AG09319 (cell line): ENCODE results near the gene CSAD.
"Not testable (repeated sequence)": the region's sequence is repeated elsewhere in the genome, so short reads cannot be mapped to it uniquely, and the experiment has no call there.

Experiments used
- DNase-seq: peaks from one replicate; pipeline ENCODE4 v3.0.0-alpha.2; 2010; ENCODE audit warnings: low read depth; ENCODE audit errors: extremely low read depth
- CTCF ChIP-seq: IDR thresholded peaks from 2 replicates; pipeline ENCODE4 v1.5.1; 2011; ENCODE audit warnings: low read depth, mild to moderate bottlenecking, inconsistent platforms, low read length, moderate library complexity

CSAD gene

DNA sequence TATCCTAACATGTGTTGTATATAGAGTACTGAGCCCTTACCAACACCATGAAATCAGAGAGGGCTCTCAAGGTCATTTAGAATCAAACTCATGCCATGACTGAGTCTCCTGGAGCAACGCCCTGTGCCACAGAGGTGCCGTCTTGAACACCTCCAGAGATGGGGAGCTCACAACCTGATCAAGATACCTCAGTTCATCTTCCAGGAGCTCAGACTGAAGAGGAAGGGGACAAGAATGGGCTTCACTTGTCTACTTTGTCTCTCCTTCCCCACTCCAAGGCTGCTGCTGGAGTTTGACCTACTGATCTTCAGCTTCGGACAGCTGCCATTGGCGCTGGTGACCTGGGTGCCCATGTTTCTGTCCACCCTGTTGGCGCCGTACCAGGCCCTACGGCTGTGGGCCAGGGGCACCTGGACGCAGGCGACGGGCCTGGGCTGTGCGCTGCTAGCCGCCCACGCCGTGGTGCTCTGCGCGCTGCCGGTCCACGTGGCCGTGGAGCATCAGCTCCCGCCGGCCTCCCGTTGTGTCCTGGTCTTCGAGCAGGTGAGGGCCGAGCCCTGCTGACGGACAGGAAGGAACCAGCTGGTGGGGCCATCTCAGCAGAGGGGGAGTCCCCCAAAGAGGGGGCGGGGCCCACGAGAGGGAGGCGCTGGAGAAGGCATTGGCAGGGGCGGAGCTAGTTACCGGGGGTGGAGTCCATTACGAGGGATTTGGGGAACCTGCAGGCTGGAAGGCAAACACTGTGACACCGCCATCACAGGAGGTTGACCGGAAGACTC is 65.4 kb downstream of the CSAD start:
- TF ChIP-seq CTCF, result no peak
- no peak for DNase-seq

DNA sequence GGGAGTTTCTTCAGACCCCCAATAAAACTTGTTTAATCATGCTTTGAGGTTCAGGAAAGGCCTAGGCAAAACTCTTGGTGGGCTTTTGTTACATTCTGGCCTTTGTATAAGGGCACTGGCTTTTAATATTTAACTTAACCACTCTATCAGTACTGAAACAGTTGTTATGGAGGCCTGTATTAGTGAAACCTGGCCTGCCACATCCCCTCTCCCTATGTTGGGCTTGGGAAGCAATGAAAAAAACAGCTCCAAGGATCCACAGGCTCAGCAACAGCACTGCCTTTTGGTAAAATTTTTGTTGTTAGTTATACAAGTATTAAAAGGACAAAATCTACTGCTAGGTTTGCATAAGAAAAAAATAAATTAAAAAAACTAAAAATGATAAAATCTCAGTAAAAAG is 66.8 kb downstream of the CSAD start:
- no peak for DNase-seq
- no peak for TF ChIP-seq CTCF

DNA sequence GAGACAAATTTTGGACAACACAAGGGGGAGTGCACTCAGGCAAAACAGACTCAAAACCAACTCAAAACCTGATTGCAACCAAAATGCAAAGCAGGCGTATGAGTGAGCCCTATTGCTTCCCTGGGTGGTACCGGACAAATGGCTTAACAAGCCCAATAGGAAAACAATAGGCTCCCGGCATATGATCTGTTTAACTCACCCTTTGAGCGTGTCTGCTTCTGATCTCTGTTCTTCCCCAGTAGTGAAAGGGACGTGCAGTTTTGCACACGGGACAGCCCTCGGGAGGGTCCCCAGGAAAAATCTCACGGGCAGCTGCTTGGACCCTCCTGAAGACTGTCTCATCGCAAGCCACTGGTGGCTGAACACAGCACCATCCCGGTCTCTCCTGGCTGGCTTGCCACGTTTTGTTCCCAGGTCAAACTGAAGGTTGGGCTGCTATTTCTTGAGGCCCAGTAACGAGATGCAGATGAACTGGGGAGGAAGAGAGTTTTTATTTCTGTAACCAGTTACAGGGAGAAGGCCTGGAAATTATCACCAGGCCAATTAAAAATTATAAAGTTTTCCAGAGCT is 67.5 kb downstream of the CSAD start:
- no peak for TF ChIP-seq CTCF
- DNase-seq, result no peak

DNA sequence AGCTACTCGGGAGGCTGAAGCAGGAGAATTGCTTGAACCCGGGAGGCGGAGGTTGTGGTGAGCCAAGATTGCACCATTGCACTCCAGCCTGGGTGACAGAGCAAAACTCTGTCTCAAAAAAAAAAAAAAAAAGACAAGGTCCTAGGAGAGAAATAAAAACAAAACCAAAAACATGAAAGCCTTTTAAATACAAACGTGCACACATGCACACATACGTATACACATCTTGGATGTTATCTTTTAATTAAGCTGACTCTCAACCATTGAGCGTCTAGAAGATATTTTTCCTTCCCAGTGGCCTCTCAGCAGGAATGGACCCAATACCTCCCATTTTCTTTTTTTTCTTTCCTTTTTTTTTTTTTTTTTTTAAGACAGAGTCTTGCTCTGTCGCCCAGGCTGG is 68.3 kb downstream of the CSAD start:
- not testable (repeated sequence) for DNase-seq
